8988T (cell line): ENCODE results near the gene KMT2D.

Source experiments
- DNase-seq: peaks from one replicate; pipeline ENCODE4 v3.0.0; 2011

Gene KMT2D

GRCh38 chr12:49051777-49052438 lies 8.7 kb downstream of the KMT2D start:
- DNase-seq: no peak

GRCh38 chr12:49051373-49051764 lies 9.2 kb downstream of the KMT2D start:
- DNase-seq: no peak

- DNase-seq: no peak
Observed at GRCh38 chr12:49050507-49051372, 9.9 kb downstream of the KMT2D start.

GRCh38 chr12:49049566-49050224 lies 10.9 kb downstream of the KMT2D start:
- peak; percentile 96 for DNase-seq

- DNase-seq: no peak
Observed at GRCh38 chr12:49048953-49049352, 11.6 kb downstream of the KMT2D start.

- DNase-seq: no peak
Observed at GRCh38 chr12:49046129-49046895, 14.3 kb downstream of the KMT2D start.

- DNase-seq: no peak
Observed at GRCh38 chr12:49044660-49045059, 15.9 kb downstream of the KMT2D start.

- DNase-seq: peak; percentile 82
Observed at GRCh38 chr12:49043856-49044258, 16.7 kb downstream of the KMT2D start.

GRCh38 chr12:49043241-49043640 lies 17.4 kb downstream of the KMT2D start:
- no peak for DNase-seq

GRCh38 chr12:49041881-49042484 lies 18.6 kb downstream of the KMT2D start:
- DNase-seq: no peak

GRCh38 chr12:49041036-49041880 lies 19.3 kb downstream of the KMT2D start:
- no peak for DNase-seq

GRCh38 chr12:49040364-49040855 lies 20.2 kb downstream of the KMT2D start:
- DNase-seq: no peak

GRCh38 chr12:49039421-49040363 lies 20.9 kb downstream of the KMT2D start:
- no peak for DNase-seq

- no peak for DNase-seq
Observed at GRCh38 chr12:49038291-49038955, 22.2 kb downstream of the KMT2D start.

GRCh38 chr12:49037947-49038237 lies 22.7 kb downstream of the KMT2D start:
- no peak for DNase-seq

- no peak for DNase-seq
Observed at GRCh38 chr12:49037111-49037946, 23.3 kb downstream of the KMT2D start.

- DNase-seq: no peak
Observed at GRCh38 chr12:49036029-49036428, 24.6 kb downstream of the KMT2D start.

- no peak for DNase-seq
Observed at GRCh38 chr12:49034286-49034622, 26.3 kb downstream of the KMT2D start.
